ENCODE data around the gene SMPDL3B.
A peak's percentile ranks its signal among the peaks of the same experiment; 100 is the strongest.

SMPDL3B gene

DNA sequence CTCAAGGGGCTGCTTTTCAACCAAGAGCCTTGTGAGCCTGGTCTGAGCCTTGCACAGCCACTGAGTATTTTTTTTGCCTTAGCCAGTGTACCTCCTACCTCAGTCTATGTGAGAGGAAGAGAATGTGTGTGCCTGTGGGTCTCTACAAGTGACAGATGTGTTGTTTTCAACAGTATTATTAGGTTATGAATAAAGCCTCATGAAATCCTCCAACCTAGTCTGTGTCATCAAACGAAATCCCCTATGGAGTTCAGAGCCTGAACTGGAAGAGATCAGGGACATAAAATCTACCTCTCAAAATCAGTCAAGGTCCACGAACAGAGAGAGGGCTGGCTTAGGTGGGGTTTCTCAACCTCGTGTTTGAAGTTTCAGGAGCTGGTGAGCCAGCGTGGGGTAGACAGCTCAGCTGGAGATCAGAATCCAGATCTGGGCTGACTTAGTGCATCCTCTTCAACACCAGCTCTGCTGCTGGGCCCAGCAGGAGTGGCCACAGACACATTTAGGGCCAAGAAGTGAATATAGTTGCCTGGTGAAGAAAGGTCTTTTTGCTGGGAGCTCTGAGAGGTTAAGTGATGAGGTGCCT is 33.2 kb downstream of the SMPDL3B start:
- Histone ChIP-seq H3K27ac (ENCODE audit: extremely low read depth, low read depth, low read length) (no peak overlapping the region), H3K4me1 (ENCODE audit: control insufficient read depth, insufficient read depth, low read length) (peaks cover 7% of the 10 kb centered on the region), H3K4me3 (ENCODE audit: low read depth, low read length) (no peak overlapping the region), H3K9me3 (ENCODE audit: control insufficient read depth, insufficient read depth, low read depth, low read length) (no peaks in the 10 kb centered on the region), H3K36me3 (ENCODE audit: control insufficient read depth in 2 of 2, insufficient read depth in 1 of 2, low read length in 2 of 2) (peaks cover 3 to 80% of the 10 kb centered on the region in 2 experiments; a peak in 2 of 3 replicates)
- ChIA-PET POLR2A (interaction anchor here (1.3 kb wide), 1 partner anchor 8 kb away, joined by 6 read pairs; the partner anchor contains the start of gene XKR8), CTCF (interaction anchor here (0.7 to 2.3 kb wide), 6 partner anchors 9 to 959 kb away, joined by 3 to 9 read pairs (median 3); no protein-coding TSS in a partner anchor)
- TF ChIP-seq ZIC2 (tag by site-specific recombination; IDR thresholded peaks at IDR 0.05) (peak; percentile 65), ZNF157 (tag by site-specific recombination; IDR thresholded peaks at IDR 0.05) (no peak)

DNA sequence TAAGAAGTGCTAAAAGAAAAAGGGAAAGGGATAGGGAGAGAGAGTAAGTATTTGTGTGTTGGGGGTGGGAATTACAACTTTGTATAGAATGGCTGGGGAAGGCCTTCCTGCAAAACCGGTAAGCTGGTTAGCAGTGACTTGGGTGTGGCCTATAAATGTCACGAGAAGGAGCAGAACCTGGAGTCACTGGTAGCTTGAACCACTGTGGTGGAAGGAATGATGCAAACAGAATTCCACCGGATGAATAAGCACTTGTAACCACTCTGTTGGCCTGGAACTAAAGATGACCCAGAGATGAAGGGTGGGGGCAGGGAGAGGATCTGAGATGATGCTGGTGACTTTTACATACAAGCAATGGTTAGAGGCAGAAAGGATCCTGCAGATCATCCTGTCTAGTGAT is 33.9 kb downstream of the SMPDL3B start:
- no peak for TF ChIP-seq ZNF530 (tag by site-specific recombination; IDR thresholded peaks at IDR 0.05; ENCODE audit: low read depth)
- no peak for TF ChIP-seq ZNF404 (tag by site-specific recombination; IDR thresholded peaks at IDR 0.05)
- TF ChIP-seq PRDM1 (tag by site-specific recombination; IDR thresholded peaks at IDR 0.05), result peak; percentile 40; the same call in 1 of the 2 replicates
- TF ChIP-seq ZNF350 (tag by site-specific recombination; IDR thresholded peaks at IDR 0.05), result no peak
- peak; percentile 70 for TF ChIP-seq SCRT2 (tag by site-specific recombination; IDR thresholded peaks at IDR 0.05)
- H3K4me3 ChIP-seq (ENCODE audit: low read depth, low read length), result no peak overlapping the region
- no peaks in the 10 kb centered on the region for H3K9me3 ChIP-seq (ENCODE audit: control insufficient read depth, insufficient read depth, low read depth, low read length)
- peaks cover 3 to 79% of the 10 kb centered on the region in 2 experiments; a peak in 2 of 3 replicates for H3K36me3 ChIP-seq (ENCODE audit: control insufficient read depth in 2 of 2, insufficient read depth in 1 of 2, low read length in 2 of 2)
- H3K27ac ChIP-seq (ENCODE audit: extremely low read depth, low read depth, low read length), result no peak overlapping the region
- ChIA-PET POLR2A (interaction anchor here (1.3 kb wide), 1 partner anchor 9 kb away, joined by 6 read pairs; the partner anchor contains the start of gene XKR8), CTCF (interaction anchor here (0.7 to 2.3 kb wide), 6 partner anchors 8 to 960 kb away, joined by 3 to 9 read pairs (median 3); no protein-coding TSS in a partner anchor)
- H3K4me1 ChIP-seq (ENCODE audit: control insufficient read depth, insufficient read depth, low read length), result peaks cover 7% of the 10 kb centered on the region

DNA sequence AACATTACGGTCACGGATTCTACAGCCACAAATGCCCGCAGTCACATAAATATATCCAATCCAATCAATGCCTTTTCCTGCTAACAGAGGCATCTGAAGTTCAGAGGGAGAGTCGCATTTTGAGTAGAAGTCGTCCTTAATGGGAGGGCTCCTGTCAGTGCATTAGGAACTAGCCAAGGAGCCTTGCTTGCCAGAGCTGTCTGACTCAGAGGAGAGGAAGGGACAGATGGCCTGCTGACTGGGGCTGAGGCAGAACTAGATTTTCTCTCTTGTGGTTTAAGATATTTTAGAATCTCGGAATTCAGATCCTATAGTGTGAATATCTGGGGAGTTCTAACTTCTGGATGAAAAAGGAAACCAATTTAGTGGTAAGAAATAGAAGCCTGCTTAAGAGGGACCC is 35.6 kb downstream of the SMPDL3B start:
- H3K36me3 ChIP-seq (ENCODE audit: control insufficient read depth in 2 of 2, insufficient read depth in 1 of 2, low read length in 2 of 2), result peaks cover 0 to 74% of the 10 kb centered on the region in 2 experiments; a peak in 1 of 3 replicates
- H3K4me1 ChIP-seq (ENCODE audit: control insufficient read depth, insufficient read depth, low read length), result peaks cover 7% of the 10 kb centered on the region
- CTCF ChIA-PET, result interaction anchor here (0.7 kb wide), 1 partner anchor 10 kb away, joined by 3 read pairs; no protein-coding TSS in a partner anchor
- H3K9me3 ChIP-seq (ENCODE audit: control insufficient read depth, insufficient read depth, low read depth, low read length), result no peaks in the 10 kb centered on the region
- no peak overlapping the region for H3K4me3 ChIP-seq (ENCODE audit: low read depth, low read length)
- no peak overlapping the region for H3K27ac ChIP-seq (ENCODE audit: extremely low read depth, low read depth, low read length)
- POLR2A ChIA-PET, result interaction anchor here (2.0 kb wide), 1 partner anchor 10 kb away, joined by 5 read pairs; the partner anchor contains the start of gene XKR8
- TF ChIP-seq ZNF202 (tag by site-specific recombination; IDR thresholded peaks at IDR 0.05; ENCODE audit: borderline replicate concordance) (no peak), ZNF112 (tag by site-specific recombination; IDR thresholded peaks at IDR 0.05) (no peak), ZNF302 (tag by site-specific recombination; IDR thresholded peaks at IDR 0.05; ENCODE audit: low read depth) (no peak), ZFHX2 (tag by site-specific recombination; conservative IDR thresholded peaks at IDR 0.05) (no peak), ZNF768 (tag by site-specific recombination; IDR thresholded peaks at IDR 0.05) (no peak), ZFP3 (tag by site-specific recombination; IDR thresholded peaks at IDR 0.05; ENCODE audit: low read depth) (no peak), OSR2 (tag by site-specific recombination; IDR thresholded peaks at IDR 0.05) (no peak), HOXC10 (CRISPR knock-in tag; IDR thresholded peaks at IDR 0.05) (no peak), MZF1 (tag by site-specific recombination; IDR thresholded peaks at IDR 0.05; ENCODE audit: borderline replicate concordance) (no peak), KLF8 (tag by site-specific recombination; IDR thresholded peaks at IDR 0.05) (no peak), ZNF174 (tag by site-specific recombination; IDR thresholded peaks at IDR 0.05) (no peak), ZNF138 (tag by site-specific recombination; IDR thresholded peaks at IDR 0.05; ENCODE audit: borderline replicate concordance) (no peak), ZNF777 (tag by site-specific recombination; IDR thresholded peaks at IDR 0.05; ENCODE audit: borderline replicate concordance) (no peak), ZNF785 (tag by site-specific recombination; IDR thresholded peaks at IDR 0.05) (no peak), SCRT2 (tag by site-specific recombination; IDR thresholded peaks at IDR 0.05) (no peak)
- TF ChIP-seq, protein P1, sequence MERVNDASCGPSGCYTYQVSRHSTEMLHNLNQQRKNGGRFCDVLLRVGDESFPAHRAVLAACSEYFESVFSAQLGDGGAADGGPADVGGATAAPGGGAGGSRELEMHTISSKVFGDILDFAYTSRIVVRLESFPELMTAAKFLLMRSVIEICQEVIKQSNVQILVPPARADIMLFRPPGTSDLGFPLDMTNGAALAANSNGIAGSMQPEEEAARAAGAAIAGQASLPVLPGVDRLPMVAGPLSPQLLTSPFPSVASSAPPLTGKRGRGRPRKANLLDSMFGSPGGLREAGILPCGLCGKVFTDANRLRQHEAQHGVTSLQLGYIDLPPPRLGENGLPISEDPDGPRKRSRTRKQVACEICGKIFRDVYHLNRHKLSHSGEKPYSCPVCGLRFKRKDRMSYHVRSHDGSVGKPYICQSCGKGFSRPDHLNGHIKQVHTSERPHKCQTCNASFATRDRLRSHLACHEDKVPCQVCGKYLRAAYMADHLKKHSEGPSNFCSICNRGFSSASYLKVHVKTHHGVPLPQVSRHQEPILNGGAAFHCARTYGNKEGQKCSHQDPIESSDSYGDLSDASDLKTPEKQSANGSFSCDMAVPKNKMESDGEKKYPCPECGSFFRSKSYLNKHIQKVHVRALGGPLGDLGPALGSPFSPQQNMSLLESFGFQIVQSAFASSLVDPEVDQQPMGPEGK (tag by site-specific recombination; IDR thresholded peaks at IDR 0.05), result no peak
- TF ChIP-seq, protein P2, sequence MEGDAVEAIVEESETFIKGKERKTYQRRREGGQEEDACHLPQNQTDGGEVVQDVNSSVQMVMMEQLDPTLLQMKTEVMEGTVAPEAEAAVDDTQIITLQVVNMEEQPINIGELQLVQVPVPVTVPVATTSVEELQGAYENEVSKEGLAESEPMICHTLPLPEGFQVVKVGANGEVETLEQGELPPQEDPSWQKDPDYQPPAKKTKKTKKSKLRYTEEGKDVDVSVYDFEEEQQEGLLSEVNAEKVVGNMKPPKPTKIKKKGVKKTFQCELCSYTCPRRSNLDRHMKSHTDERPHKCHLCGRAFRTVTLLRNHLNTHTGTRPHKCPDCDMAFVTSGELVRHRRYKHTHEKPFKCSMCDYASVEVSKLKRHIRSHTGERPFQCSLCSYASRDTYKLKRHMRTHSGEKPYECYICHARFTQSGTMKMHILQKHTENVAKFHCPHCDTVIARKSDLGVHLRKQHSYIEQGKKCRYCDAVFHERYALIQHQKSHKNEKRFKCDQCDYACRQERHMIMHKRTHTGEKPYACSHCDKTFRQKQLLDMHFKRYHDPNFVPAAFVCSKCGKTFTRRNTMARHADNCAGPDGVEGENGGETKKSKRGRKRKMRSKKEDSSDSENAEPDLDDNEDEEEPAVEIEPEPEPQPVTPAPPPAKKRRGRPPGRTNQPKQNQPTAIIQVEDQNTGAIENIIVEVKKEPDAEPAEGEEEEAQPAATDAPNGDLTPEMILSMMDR (tag by site-specific recombination; IDR thresholded peaks at IDR 0.05), result no peak
- TF ChIP-seq, protein P3, sequence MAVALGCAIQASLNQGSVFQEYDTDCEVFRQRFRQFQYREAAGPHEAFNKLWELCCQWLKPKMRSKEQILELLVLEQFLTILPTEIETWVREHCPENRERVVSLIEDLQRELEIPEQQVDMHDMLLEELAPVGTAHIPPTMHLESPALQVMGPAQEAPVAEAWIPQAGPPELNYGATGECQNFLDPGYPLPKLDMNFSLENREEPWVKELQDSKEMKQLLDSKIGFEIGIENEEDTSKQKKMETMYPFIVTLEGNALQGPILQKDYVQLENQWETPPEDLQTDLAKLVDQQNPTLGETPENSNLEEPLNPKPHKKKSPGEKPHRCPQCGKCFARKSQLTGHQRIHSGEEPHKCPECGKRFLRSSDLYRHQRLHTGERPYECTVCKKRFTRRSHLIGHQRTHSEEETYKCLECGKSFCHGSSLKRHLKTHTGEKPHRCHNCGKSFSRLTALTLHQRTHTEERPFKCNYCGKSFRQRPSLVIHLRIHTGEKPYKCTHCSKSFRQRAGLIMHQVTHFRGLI (tag by site-specific recombination; IDR thresholded peaks at IDR 0.05), result no peak
- TF ChIP-seq, protein P4, sequence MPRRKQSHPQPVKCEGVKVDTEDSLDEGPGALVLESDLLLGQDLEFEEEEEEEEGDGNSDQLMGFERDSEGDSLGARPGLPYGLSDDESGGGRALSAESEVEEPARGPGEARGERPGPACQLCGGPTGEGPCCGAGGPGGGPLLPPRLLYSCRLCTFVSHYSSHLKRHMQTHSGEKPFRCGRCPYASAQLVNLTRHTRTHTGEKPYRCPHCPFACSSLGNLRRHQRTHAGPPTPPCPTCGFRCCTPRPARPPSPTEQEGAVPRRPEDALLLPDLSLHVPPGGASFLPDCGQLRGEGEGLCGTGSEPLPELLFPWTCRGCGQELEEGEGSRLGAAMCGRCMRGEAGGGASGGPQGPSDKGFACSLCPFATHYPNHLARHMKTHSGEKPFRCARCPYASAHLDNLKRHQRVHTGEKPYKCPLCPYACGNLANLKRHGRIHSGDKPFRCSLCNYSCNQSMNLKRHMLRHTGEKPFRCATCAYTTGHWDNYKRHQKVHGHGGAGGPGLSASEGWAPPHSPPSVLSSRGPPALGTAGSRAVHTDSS (tag by site-specific recombination; IDR thresholded peaks at IDR 0.05), result no peak

Data from HEK293 (cell line).